Karpas-422 (cell line): ENCODE results near the gene GRK2. TPM values are rescaled to one million over a fixed set of nuclear protein-coding genes. Genes with fewer than 3 reads are reported as not detected.

Experiments used
- DNase-seq: peaks from one replicate; pipeline ENCODE4 v3.0.0-alpha.2; 2015
- H2AFZ ChIP-seq: fragments of 200-600 bp; sonication (generic); 2 replicates; pipeline ENCODE4 v1.6.1; 2014; ENCODE audit warnings: antibody characterized with exemption, low read length, mixed read lengths
- H3K27ac ChIP-seq: fragments of 200-600 bp; sonication (generic); 2 replicates; pipeline ENCODE4 v1.5.1; 2014; ENCODE audit warnings: mild to moderate bottlenecking, low read length, moderate library complexity
- H3K27me3 ChIP-seq: fragments of 200-600 bp; sonication (generic); 2 replicates; pipeline ENCODE4 v1.6.1; 2014; ENCODE audit warnings: low read length, mixed read lengths
- H3K36me3 ChIP-seq: fragments of 200-600 bp; sonication (generic); 2 replicates; pipeline ENCODE4 v1.6.1; 2014; ENCODE audit warnings: low read length, mixed read lengths; ENCODE audit not compliant: insufficient read depth
- H3K4me1 ChIP-seq: fragments of 200-600 bp; sonication (generic); 2 replicates; pipeline ENCODE4 v1.6.1; 2014; ENCODE audit warnings: mild to moderate bottlenecking, low read length, mixed read lengths
- H3K4me2 ChIP-seq: fragments of 200-600 bp; sonication (generic); 2 replicates; pipeline ENCODE4 v1.6.1; 2014; ENCODE audit warnings: low read length, low read depth, mild to moderate bottlenecking; ENCODE audit not compliant: poor library complexity, severe bottlenecking
- H3K4me3 ChIP-seq: fragments of 200-600 bp; sonication (generic); 2 replicates; pipeline ENCODE4 v1.5.1; 2014; ENCODE audit warnings: mild to moderate bottlenecking, antibody characterized with exemption, low read length, mixed read lengths
- H3K79me2 ChIP-seq: fragments of 200-600 bp; sonication (generic); 2 replicates; pipeline ENCODE4 v1.6.1; 2014; ENCODE audit warnings: mild to moderate bottlenecking, low read length, mixed read lengths
- H3K9ac ChIP-seq: fragments of 200-600 bp; sonication (generic); 2 replicates; pipeline ENCODE4 v1.6.0; 2014; ENCODE audit warnings: low read length
- H3K9me2 ChIP-seq: fragments of 200-600 bp; sonication (generic), shearing (Covaris generic); replicated peaks from 2 replicates; pipeline ENCODE4 v1.6.0; 2014; ENCODE audit warnings: mild to moderate bottlenecking, low read length, moderate library complexity; ENCODE audit not compliant: insufficient read depth
- H3K9me3 ChIP-seq: fragments of 300-700, 200-600 bp; sonication (generic); 2 replicates; pipeline ENCODE4 v1.6.1; 2014; ENCODE audit warnings: low read length, mixed read lengths
- H4K20me1 ChIP-seq: fragments of 200-600 bp; sonication (generic); 2 replicates; pipeline ENCODE4 v1.6.1; 2014; ENCODE audit warnings: mild to moderate bottlenecking, antibody characterized with exemption, low read length, low read depth; ENCODE audit not compliant: insufficient read depth
- total RNA-seq: library from RNA; depleted of rRNA; stranded (reverse); fragments of >200 nt; shearing (Covaris generic); gene quantifications from 2 replicates; pipeline ENCODE4 v1.2.3, GENCODE V29; 2014; ENCODE audit warnings: low replicate concordance

The GRK2 gene
- total RNA-seq, 1 experiment from 2014 or later, result 94.7 TPM

DNA sequence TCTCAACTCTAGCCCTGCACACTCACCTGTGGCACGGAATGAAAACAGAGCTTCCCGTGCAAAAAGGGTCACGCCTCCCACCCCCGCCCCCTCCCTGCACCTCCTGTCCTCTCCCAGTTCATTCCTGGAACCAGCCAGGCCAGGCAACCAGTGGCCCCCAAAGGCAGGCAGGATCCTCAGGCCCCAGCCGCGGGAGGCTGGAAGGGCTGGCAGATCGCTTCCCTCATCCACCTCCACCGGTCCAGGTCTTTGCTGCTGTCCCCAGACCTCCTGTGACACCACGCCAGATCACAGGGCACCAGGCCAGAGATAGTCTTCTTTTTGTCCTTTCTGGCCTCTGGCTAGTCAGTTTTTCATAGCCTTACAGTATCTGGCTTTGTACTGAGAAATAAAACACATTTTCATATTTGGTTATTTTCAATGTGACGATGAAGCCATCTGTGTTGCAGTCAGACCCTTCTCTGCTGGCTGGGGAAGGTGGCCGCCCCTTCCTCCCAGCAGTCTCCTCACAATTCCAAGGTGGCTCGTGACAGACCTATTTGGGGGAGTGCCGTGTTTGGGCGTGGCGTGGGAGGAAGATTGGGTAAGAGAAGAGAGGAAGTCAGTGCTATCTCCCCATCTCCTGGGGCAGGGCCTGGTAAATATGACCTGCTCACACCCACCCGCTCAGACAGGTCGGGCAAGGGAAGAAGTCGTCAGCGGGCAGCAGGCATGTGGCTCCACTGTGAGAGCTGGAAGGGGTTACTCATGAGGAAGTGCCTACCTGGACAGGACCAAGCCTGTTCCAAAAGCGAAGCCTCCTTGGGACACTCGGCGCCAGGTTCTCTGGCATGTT lies 46.1 kb downstream of the GRK2 start:
- Histone ChIP-seq H3K4me2 (no peak overlapping the region), H3K9me3 (no peaks in the 10 kb centered on the region), H2AFZ (no peak overlapping the region), H3K4me3 (no peak overlapping the region), H3K9ac (no peak overlapping the region), H3K4me1 (peaks cover 7% of the 10 kb centered on the region), H3K36me3 (no peaks in the 10 kb centered on the region), H3K27ac (no peak overlapping the region), H3K79me2 (no peaks in the 10 kb centered on the region), H4K20me1 (no peaks in the 10 kb centered on the region), H3K27me3 (no peaks in the 10 kb centered on the region), H3K9me2 (no peaks in the 10 kb centered on the region)
- DNase-seq, result no peak

DNA sequence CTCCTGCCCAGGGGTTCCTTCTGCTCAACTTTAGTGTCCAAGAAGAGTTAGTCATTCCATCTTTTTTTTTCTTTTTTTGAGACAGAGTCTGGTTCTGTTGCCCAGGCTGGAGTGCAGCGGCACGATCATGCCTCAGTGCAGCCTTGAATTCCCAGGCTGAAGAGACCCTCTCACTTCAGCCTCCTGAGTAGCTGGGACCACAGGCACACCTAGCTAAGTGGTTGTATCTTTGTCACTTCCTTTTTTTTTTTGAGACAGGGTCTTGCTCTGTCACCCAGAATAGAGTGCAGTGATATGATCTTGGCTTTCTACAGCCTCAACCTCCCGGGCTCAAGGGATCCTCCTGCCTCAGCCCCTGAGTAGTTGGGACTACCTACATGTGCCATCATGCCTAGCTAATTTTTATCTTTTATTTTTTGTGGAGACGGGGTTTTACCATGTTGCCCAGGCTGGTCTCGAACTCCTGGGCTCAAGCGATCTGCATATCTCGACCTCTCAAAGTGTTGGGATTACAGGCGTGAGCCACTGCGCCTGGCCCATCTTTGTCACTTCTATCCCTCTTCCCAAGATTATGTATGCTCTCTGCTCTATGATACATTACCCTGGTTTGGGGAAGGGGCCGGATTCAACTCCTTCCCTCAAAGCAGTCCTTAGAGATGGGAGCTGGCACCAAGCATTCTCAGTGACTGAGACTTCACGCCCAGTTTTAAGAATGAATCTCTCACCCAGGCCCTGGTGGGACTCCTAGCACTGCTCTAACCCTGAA lies 47.0 kb downstream of the GRK2 start:
- H3K9me3 ChIP-seq, result no peaks in the 10 kb centered on the region
- no peak overlapping the region for H3K4me3 ChIP-seq
- H3K9me2 ChIP-seq, result no peaks in the 10 kb centered on the region
- no peaks in the 10 kb centered on the region for H4K20me1 ChIP-seq
- no peak overlapping the region for H3K4me2 ChIP-seq
- no peaks in the 10 kb centered on the region for H3K27me3 ChIP-seq
- H3K27ac ChIP-seq, result no peak overlapping the region
- DNase-seq, result no peak
- H2AFZ ChIP-seq, result no peak overlapping the region
- H3K36me3 ChIP-seq, result no peaks in the 10 kb centered on the region
- H3K4me1 ChIP-seq, result peaks cover 13% of the 10 kb centered on the region
- H3K79me2 ChIP-seq, result no peaks in the 10 kb centered on the region
- no peak overlapping the region for H3K9ac ChIP-seq

DNA sequence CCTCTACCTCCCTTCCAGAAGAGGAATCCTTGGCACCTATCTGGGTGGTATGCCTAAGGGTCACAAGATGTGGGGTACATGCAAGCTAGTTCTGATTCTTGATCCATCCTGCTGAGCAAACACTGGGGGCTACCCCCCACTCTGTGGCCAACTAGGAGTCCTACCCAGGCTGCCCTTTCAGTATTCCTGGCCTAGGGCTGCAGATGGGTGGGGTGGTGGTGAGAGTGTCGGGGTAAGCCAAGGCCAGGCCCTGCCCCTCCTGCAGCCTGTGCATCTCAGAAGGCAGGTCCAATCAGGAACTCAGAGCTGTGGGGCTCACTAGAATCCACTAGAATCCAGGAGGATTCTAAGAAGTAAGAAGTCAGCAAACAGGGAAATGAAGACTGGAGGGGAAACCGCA lies 47.9 kb downstream of the GRK2 start:
- H3K9me3 ChIP-seq, result no peaks in the 10 kb centered on the region
- H3K79me2 ChIP-seq, result no peaks in the 10 kb centered on the region
- no peak overlapping the region for H3K27ac ChIP-seq
- H3K4me1 ChIP-seq, result peaks cover 22% of the 10 kb centered on the region
- H3K4me3 ChIP-seq, result no peak overlapping the region
- H3K36me3 ChIP-seq, result no peaks in the 10 kb centered on the region
- H2AFZ ChIP-seq, result no peak overlapping the region
- DNase-seq, result no peak
- no peak overlapping the region; the same call in 1 of the 2 replicates for H3K9ac ChIP-seq
- no peak overlapping the region for H3K4me2 ChIP-seq
- no peaks in the 10 kb centered on the region for H4K20me1 ChIP-seq
- H3K9me2 ChIP-seq, result no peaks in the 10 kb centered on the region
- no peaks in the 10 kb centered on the region for H3K27me3 ChIP-seq

DNA sequence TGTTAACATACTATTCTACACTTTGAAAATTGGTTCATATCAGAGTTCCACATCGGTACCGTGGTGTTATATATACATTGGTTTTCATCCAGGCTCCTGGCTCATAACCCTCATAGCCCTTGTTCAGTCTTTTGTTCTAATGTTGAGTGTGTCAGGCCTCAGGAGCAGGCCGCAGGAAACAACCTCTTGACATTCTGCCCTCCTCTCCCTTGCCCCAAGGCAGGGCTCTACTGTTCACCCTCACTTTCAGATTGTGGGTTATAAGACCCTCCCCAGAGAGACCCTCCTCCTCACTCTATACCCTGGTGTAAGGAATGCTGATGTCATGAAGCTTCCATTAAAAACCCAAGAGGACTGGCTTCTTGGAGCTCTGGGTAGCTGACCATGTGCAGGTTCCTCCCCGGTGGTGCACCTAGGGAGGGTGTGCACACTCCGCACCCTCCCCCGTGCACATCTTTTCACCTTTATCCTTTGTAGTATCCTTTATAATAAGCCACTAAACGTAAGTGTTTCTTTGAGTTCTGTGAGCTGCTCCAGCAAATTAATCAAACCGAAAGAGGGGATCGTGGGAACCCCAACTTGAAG lies 49.1 kb downstream of the GRK2 start:
- no peak for DNase-seq
- H3K9ac ChIP-seq, result no peak overlapping the region
- H2AFZ ChIP-seq, result no peak overlapping the region
- H4K20me1 ChIP-seq, result no peaks in the 10 kb centered on the region
- peaks cover 25% of the 10 kb centered on the region for H3K4me1 ChIP-seq
- no peaks in the 10 kb centered on the region for H3K9me2 ChIP-seq
- no peaks in the 10 kb centered on the region for H3K36me3 ChIP-seq
- no peaks in the 10 kb centered on the region for H3K9me3 ChIP-seq
- H3K27ac ChIP-seq, result no peak overlapping the region
- H3K4me2 ChIP-seq, result no peak overlapping the region
- H3K79me2 ChIP-seq, result no peaks in the 10 kb centered on the region
- no peak overlapping the region for H3K4me3 ChIP-seq
- H3K27me3 ChIP-seq, result no peaks in the 10 kb centered on the region

DNA sequence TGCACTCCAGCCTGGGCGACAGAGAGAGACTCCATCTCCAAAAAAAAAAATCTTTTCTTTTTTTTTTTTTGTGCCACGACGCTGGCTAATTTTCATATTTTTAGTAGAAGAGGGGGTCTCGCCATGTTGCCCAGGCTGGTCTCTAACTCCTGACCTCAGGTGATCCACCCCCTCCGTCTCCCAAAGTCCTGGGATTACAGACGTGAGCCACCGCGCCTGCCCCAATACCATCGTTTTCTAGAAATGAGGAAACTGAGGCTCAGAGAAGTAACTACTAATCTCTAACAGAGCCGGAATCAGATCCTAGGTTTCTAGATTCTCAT lies 50.6 kb downstream of the GRK2 start:
- no peaks in the 10 kb centered on the region for H3K27me3 ChIP-seq
- no peaks in the 10 kb centered on the region for H3K9me3 ChIP-seq
- peak overlapping the region; percentile 85 for H3K4me2 ChIP-seq
- H3K4me3 ChIP-seq, result peak overlapping the region; percentile 71
- no peaks in the 10 kb centered on the region for H3K36me3 ChIP-seq
- no peaks in the 10 kb centered on the region for H3K9me2 ChIP-seq
- H3K27ac ChIP-seq, result peak overlapping the region; percentile 81
- peaks cover 25% of the 10 kb centered on the region for H3K4me1 ChIP-seq
- no peaks in the 10 kb centered on the region for H3K79me2 ChIP-seq
- no peak for DNase-seq
- H2AFZ ChIP-seq, result peak overlapping the region; percentile 79
- no peaks in the 10 kb centered on the region for H4K20me1 ChIP-seq
- H3K9ac ChIP-seq, result peak overlapping the region; percentile 76

DNA sequence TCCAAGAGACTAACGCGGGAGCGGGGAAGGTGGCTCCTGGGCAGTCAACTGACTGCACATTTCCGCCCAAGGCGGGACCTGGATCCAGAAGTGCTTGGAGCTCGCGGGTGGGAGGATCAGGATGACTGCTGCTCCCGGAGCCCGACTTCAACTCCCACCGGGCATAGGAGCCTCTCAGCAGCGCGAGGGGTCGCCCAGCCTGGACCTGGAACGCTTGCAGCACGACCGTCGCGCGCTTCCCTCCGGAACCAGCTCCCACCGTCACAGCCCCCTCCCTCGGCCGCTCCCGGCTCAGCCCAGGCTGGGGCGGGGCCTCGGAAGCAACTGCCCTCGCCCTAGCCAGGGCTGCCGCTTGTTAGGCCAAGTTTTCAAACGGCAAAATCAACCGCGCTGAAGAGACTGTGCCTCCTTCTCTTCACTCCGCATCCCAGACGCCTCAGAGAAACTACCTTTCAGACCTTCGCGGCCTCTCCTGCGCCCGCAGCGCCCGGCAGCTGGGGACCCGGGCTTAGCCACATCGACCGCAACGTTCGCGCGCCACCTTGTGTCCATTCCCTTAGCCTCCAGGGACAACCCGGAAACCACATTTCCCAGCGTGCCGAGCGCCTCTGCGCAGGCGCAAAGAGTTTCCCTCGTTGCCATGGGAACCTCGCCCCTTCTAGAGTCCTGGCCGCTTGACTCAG lies 51.1 kb downstream of the GRK2 start:
- peak overlapping the region; percentile 76 for H3K9ac ChIP-seq
- H3K27me3 ChIP-seq, result no peaks in the 10 kb centered on the region
- no peaks in the 10 kb centered on the region for H3K9me2 ChIP-seq
- peaks cover 25% of the 10 kb centered on the region for H3K4me1 ChIP-seq
- no peaks in the 10 kb centered on the region for H4K20me1 ChIP-seq
- peak; percentile 99 for DNase-seq
- peak overlapping the region; percentile 85 for H3K4me2 ChIP-seq
- no peaks in the 10 kb centered on the region for H3K9me3 ChIP-seq
- no peaks in the 10 kb centered on the region for H3K36me3 ChIP-seq
- H2AFZ ChIP-seq, result peak overlapping the region; percentile 91
- H3K27ac ChIP-seq, result peak overlapping the region; percentile 81
- H3K4me3 ChIP-seq, result peak overlapping the region; percentile 71
- no peaks in the 10 kb centered on the region for H3K79me2 ChIP-seq

DNA sequence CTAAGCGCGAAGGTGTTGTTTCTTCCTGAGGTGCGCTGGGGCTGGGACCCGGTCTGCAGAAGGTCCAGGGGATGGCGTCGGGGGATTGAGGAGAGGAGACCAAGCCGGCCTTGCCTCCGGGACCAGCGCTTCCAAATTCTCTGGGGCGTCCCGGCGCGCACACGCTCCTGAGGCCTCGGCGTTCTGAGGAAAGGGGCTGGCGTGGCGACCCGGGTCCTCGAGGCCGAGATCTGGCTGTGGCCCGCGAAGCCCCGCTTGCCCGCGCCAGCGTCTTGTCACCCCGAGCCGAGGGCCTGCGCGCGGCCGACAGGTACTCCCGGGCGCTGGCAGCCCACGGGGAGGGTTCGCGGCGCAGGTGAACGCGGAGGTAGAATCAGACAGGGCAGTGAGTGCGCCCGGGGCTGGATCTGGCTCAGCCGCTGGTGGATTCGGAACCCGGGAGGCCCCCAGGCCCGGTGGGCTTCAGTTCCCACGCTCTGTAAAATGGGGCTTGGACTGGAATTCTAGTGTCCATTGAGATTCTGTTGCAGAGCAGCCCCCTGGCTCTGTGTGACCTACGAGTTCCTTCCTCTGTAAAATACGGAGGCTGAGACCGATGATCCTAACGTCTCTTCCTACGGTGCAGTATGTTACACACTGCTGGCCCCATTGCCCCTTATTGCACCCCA lies 51.7 kb downstream of the GRK2 start:
- Histone ChIP-seq H2AFZ (peak overlapping the region; percentile 91), H3K27ac (no peak overlapping the region)

More for the DNA sequence above, 51.7 kb downstream of the GRK2 start:
- H3K9ac ChIP-seq, result peak overlapping the region; percentile 76
- H3K9me3 ChIP-seq, result no peaks in the 10 kb centered on the region
- H3K9me2 ChIP-seq, result no peaks in the 10 kb centered on the region
- H3K4me1 ChIP-seq, result peaks cover 25% of the 10 kb centered on the region
- peak overlapping the region; percentile 71 for H3K4me3 ChIP-seq
- no peaks in the 10 kb centered on the region for H3K79me2 ChIP-seq
- H3K27me3 ChIP-seq, result no peaks in the 10 kb centered on the region
- H3K4me2 ChIP-seq, result peak overlapping the region; percentile 85
- DNase-seq, result peak; percentile 61
- H3K36me3 ChIP-seq, result no peaks in the 10 kb centered on the region
- no peaks in the 10 kb centered on the region for H4K20me1 ChIP-seq
